Stimulated activated CD8-positive, alpha-beta memory T cell treated with anti-CD3 and anti-CD28 coated beads, Interleukin-7, amount 100 ng/mL, for 48 hours (primary cell): ENCODE data around the gene CHRDL1.

Experiments used
- DNase-seq, 2 donors: peaks; one replicate each; pipeline ENCODE4 v3.0.0-alpha.2; 2020; ENCODE audit warnings: low read depth in 1 of 2; ENCODE audit errors: extremely low read depth in 1 of 2

The CHRDL1 gene

GRCh38 chrX:110745288-110745687 is 50.3 kb downstream of the CHRDL1 start:
- DNase-seq, result no peak

GRCh38 chrX:110743679-110744340 is 51.8 kb downstream of the CHRDL1 start:
- DNase-seq, result no peak

- no peak for DNase-seq
Observed at GRCh38 chrX:110741213-110741796, 54.3 kb downstream of the CHRDL1 start.

GRCh38 chrX:110734894-110735541 is 60.6 kb downstream of the CHRDL1 start:
- no peak for DNase-seq

GRCh38 chrX:110734271-110734670 is 61.3 kb downstream of the CHRDL1 start:
- no peak for DNase-seq

- DNase-seq, result no peak
Observed at GRCh38 chrX:110733166-110733565, 62.5 kb downstream of the CHRDL1 start.

GRCh38 chrX:110732266-110732665 is 63.4 kb downstream of the CHRDL1 start:
- no peak for DNase-seq

- no peak for DNase-seq
Observed at GRCh38 chrX:110723844-110724243, 71.8 kb downstream of the CHRDL1 start.

GRCh38 chrX:110722135-110722534 is 73.5 kb downstream of the CHRDL1 start:
- DNase-seq, result no peak

- no peak for DNase-seq
Observed at GRCh38 chrX:110713666-110714065, 82.0 kb downstream of the CHRDL1 start.

GRCh38 chrX:110706446-110706845 is 89.2 kb downstream of the CHRDL1 start:
- no peak for DNase-seq

- DNase-seq, result no peak
Observed at GRCh38 chrX:110703641-110704040, 92.0 kb downstream of the CHRDL1 start.

- DNase-seq, result no peak
Observed at GRCh38 chrX:110699109-110699508, 96.5 kb downstream of the CHRDL1 start.

GRCh38 chrX:110698696-110699095 is 96.9 kb downstream of the CHRDL1 start:
- DNase-seq, result no peak

GRCh38 chrX:110692866-110693265 is 102.8 kb downstream of the CHRDL1 start:
- DNase-seq, result no peak

- DNase-seq, result no peak
Observed at GRCh38 chrX:110691446-110691845, 104.2 kb downstream of the CHRDL1 start.

- no peak for DNase-seq
Observed at GRCh38 chrX:110684653-110685052, 111.0 kb downstream of the CHRDL1 start.

- no peak for DNase-seq
Observed at GRCh38 chrX:110683925-110684324, 111.7 kb downstream of the CHRDL1 start.

GRCh38 chrX:110678591-110678990 is 117.0 kb downstream of the CHRDL1 start:
- no peak for DNase-seq

GRCh38 chrX:110675886-110676285 is 119.7 kb downstream of the CHRDL1 start:
- DNase-seq, result no peak

- DNase-seq, result no peak
Observed at GRCh38 chrX:110671068-110671803, 124.4 kb downstream of the CHRDL1 start.

- no peak for DNase-seq
Observed at GRCh38 chrX:110669572-110669971, 126.0 kb downstream of the CHRDL1 start.
